Uterus (tissue), 2 donors: ENCODE data around the gene KCND3.

Experiments used
- POLR2A ChIP-seq, 2 donors: fragments of 450-650 bp; IDR thresholded peaks; one replicate each; pipeline ENCODE4 v1.6.1; 2016; ENCODE audit warnings: antibody characterized with exemption in 2 of 2, mild to moderate bottlenecking in 1 of 2, moderate library complexity in 1 of 2
- TF ChIP-seq, protein P1 (sequence below), 4 experiments: fragments of 200-600 bp in 2 of 4; fragments of 450-650 bp in 2 of 4; sonication (generic) in 2 of 4; IDR thresholded peaks; one replicate each; pipeline ENCODE4 v1.5.1; 2016 to 2019; ENCODE audit warnings: antibody characterized with exemption in 4 of 4, mild to moderate bottlenecking in 2 of 4, moderate library complexity in 1 of 4

DNA sequence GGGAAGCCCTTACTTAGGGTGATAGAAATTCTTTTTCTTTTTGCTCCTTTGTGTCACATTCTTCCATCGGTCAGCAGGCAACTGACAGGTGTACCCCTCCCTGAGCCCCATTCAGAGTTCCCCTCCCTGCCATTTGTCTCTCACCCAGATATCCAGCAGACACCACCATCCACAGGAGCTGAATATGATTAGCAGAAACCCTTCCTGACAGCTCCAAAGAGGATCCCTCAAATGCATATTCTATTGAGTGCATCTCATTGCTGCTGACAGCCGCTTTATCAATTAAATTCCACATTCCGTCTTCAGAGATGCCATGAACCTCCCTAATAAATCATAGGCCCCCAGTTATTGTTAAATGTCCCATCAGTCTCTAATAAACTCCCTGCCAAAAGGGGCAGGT lies 239.8 kb downstream of the KCND3 start:
- TF ChIP-seq, protein P1, sequence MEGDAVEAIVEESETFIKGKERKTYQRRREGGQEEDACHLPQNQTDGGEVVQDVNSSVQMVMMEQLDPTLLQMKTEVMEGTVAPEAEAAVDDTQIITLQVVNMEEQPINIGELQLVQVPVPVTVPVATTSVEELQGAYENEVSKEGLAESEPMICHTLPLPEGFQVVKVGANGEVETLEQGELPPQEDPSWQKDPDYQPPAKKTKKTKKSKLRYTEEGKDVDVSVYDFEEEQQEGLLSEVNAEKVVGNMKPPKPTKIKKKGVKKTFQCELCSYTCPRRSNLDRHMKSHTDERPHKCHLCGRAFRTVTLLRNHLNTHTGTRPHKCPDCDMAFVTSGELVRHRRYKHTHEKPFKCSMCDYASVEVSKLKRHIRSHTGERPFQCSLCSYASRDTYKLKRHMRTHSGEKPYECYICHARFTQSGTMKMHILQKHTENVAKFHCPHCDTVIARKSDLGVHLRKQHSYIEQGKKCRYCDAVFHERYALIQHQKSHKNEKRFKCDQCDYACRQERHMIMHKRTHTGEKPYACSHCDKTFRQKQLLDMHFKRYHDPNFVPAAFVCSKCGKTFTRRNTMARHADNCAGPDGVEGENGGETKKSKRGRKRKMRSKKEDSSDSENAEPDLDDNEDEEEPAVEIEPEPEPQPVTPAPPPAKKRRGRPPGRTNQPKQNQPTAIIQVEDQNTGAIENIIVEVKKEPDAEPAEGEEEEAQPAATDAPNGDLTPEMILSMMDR (IDR thresholded peaks at IDR 0.05): no peak
- TF ChIP-seq POLR2A (IDR thresholded peaks at IDR 0.05): no peak
